Measurements from ENCODE around the gene DAP3.

DNA sequence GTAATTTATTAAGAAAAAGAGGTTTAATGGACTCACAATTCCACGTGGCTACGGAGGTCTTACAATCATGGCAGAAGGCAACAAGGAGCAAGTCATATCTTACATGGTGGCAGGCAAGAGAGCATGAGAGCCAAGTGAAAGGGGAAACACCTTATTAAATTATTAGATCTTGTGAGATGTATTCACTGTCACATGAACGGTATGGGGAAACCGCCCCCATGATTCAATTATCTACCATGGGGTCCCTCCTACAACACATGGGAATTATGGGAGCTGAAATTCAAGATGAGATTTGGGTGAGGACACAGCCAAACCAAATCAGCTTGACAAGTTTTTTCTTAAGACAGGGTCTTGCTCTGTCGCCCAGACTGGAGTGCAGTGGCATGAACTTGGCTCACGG is 14.3 kb downstream of the DAP3 start:
- no peak for TF ChIP-seq GATA2 (IDR thresholded peaks at IDR 0.05; ENCODE audit: low read depth, low read length)
- TF ChIP-seq GATA3 (IDR thresholded peaks at IDR 0.05; ENCODE audit: low read depth, low read length): no peak
